GM18951 (cell line): Measurements from ENCODE around the gene PRR20A.
"Not testable (repeated sequence)": the region's sequence is repeated elsewhere in the genome, so short reads cannot be mapped to it uniquely, and the experiment has no call there.

ENCODE experiments used
- POLR2A ChIP-seq: IDR thresholded peaks from 4 replicates; pipeline ENCODE4 v1.6.1; 2011; ENCODE audit warnings: mild to moderate bottlenecking; ENCODE audit not compliant: insufficient read length, insufficient read depth; ENCODE audit errors: extremely low read depth
- in situ Hi-C: fragments of 300-500 bp; cut with MboI; formaldehyde crosslinking; loops from one replicate; pipeline ENCODE4 v1.12.0; 2022; ENCODE audit warnings: low sequenced_read_pairs, mixed read lengths, inconsistent platforms; ENCODE audit not compliant: unreplicated experiment

PRR20A gene

DNA sequence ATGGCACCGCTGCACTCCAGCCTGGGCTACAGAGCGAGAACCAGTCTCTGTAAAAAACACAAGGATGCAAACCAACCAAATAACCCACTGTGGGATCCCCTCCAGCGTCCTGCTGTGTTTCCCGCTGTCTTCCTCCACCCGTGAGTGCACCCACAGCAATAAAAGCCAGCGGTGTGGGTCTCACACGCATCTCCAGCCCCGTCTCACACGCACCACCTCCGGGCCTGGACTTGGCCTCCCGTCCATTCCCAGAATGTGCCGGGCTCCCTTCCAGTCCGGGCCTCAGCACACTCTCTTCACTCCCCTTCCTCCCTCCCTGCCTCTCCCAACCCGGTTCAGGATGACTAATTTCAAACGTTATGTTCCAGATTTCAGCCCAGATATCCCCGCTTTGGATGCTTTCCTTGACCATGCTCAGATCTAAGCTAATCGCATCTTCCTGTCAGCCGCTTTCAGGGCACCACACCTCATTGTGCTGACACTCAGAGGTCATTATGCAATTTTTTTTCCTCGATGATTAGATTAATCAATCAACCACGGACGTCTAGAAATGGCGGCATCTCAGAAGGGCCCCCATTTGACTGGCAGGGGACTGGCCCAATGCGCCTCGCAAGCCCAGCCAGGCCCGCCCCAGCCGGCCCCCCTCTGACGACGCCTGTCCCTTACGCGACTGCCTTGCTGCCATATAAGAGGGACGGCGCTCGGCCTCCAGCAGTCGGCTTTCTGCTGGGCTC lies at the start of gene PRR20A:
Gene PRR20A (plus strand): TSS at position 684 of the 734 bp plus-strand sequence. CDS start 387 bp downstream, outside the sequence.
- in situ Hi-C loops = not testable (repeated sequence)

DNA sequence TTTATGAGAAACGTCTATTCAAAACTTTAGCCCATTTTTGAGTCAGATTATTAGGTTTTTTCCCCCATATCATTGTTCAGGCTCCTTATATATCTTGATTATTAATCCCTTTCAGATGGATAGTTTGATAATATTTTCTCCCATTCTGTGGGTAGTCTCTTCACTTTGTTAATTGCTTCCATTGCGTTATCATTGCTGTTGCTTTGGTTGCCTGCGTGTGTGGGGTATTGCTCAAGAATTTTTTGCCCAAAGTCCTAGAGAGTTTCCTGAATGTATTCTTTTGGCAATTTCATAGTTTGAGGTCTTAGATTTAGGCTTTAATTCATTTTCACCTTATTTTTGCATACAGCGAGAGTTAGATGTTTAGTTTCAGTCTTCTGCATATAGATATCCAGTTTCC lies 25.8 kb upstream of the PRR20A start:
- in situ Hi-C loops = no loop called here
- TF ChIP-seq POLR2A = no peak

DNA sequence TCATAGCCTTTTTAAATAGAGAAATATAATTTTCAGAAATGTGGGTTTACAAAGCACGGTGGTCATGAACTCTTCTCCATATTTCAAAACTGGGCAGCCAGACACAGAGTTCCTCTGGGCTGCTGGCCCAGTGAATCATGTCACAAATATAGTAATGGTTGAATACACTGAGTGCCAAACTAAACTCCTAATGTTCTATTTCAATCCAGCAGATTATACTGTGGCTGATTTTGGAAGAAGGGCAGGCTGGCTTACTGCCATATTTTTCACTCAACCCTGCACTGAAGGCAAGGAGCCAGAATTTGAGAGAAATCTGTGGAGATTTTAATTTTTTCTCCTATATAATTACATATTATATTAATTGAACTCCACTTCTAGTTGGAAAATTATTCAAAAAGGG lies 17.0 kb upstream of the PRR20A start:
- in situ Hi-C loops = no loop called here
- no peak for TF ChIP-seq POLR2A

DNA sequence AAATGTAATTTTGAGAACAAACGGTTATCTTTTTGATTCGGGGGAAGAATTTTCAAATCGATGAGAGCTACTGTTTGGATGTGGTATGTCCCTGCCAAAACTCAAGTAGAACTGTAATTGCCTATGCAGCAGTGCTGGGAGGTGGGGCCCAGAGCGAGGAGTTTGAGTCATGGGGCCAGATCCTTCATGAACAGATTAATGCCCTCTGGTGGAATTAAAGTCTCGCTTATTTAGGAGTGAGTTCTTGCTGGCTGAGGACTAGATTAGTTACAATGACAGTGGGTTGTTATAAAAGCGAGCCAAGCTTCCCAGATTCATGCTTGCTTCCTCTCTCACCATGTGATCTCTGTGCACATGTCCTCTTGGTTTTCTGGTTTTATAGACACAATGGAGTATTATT lies 11.8 kb upstream of the PRR20A start:
- in situ Hi-C loops = no loop called here

DNA sequence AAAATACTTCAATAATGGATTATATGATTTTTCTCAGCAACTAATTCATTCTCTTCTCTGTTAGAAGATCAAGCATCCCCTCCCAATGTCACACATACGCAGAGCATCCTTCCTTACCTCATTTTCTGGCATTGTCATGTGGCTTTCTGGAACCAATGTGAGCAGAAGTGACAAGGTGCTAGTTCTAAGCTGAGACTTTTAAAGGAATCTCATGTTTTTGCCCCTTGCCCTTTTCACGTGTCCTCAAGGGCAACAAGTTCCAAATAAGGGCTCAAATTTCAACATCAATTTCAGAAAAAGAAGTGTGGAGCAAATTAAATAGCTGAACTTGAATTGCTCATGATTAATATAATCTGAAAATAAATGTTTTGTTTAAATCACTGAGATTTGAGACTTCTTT lies 4.6 kb upstream of the PRR20A start:
- in situ Hi-C loops = no loop called here
- no peak for TF ChIP-seq POLR2A

More for the DNA sequence above, 11.8 kb upstream of the PRR20A start:
- no peak for TF ChIP-seq POLR2A

DNA sequence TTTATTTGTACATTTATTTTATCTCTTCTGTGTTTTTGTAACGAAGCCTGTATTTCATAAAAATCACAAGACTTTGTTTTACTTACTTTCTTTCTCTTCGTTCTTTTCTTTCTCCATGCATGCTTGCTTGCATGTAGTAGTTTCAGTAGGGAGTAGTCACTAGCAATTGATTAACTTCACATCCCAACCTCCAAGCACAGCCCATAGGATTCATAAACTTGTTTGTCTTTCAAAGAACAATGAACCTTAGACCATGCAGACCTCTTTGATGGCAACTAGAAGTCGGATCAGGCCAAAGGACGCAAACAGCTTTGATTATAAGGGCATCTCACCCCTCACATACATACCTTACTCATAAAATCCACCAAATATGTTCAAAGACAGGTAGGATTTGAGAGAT lies 3.1 kb upstream of the PRR20A start:
- in situ Hi-C loops = no loop called here
- TF ChIP-seq POLR2A = no peak

DNA sequence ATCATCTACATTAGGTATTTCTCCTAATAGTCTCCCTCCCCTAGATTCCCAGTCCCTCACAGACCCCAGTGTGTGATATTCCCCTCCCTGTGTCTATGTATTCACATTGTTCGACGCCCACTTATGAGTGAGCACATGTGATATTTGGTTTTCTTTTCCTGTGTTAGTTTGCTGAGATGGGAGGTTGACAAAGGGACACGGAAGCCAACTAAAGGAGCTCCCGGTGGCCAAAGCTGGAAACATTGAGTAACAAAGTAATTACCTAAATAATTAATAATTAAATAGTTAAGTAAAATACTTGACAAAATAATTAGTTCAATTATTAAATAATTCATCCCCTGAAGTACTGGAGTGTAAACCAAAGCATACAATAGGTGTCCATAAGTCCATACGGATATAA lies 1.7 kb upstream of the PRR20A start:
- in situ Hi-C loops = no loop called here
- no peak for TF ChIP-seq POLR2A

DNA sequence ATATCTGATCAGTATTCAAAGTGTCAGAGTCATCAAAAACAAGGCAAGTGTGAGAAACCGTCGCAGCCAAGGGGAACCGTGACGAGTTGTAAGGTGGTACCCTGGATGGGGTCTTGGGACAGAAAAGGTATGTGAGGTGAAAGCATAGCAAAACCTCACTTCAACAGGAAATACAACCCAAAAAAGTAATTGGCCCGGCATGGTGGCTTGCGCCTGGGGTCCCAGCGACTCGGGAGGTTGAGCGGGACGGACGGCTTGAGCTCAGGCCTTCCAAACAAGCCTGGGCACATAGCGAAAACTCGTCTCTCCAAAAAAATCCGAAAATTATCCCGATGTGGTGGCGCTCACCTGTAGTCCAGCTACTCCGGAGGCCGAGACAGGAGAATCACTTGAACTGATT lies 937 bp upstream of the PRR20A start:
- in situ Hi-C loops = not testable (repeated sequence)

DNA sequence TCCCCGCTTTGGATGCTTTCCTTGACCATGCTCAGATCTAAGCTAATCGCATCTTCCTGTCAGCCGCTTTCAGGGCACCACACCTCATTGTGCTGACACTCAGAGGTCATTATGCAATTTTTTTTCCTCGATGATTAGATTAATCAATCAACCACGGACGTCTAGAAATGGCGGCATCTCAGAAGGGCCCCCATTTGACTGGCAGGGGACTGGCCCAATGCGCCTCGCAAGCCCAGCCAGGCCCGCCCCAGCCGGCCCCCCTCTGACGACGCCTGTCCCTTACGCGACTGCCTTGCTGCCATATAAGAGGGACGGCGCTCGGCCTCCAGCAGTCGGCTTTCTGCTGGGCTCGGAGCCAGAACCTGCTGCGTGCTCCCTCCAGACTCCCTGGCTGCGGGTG lies 6.5 kb downstream of the PRR20A start, which contains the start of gene PRR20B:
Gene PRR20B (plus strand): TSS at position 301 of the 400 bp plus-strand sequence. CDS start 387 bp downstream, outside the sequence.
- in situ Hi-C loops = not testable (repeated sequence)

DNA sequence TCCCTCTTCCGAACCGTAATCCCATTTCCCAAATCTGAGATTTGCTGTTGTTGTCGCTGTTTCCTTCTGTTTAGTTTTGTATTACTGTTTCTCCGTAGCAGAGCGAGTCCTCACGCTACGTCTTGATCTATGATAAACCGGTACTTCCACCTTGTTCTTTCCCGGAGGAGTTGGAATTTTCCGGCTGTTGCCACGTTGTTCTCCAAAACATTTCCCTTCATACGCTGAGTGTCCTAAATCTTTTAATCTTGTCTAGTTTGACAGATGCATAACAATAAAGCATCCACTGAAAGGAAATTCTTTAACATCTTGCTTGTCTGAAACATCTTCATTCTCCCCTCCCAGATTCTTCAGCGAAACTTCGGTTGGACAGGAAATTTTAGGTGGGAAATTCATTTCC lies 7.4 kb downstream of the PRR20A start:
- in situ Hi-C loops = not testable (repeated sequence)

DNA sequence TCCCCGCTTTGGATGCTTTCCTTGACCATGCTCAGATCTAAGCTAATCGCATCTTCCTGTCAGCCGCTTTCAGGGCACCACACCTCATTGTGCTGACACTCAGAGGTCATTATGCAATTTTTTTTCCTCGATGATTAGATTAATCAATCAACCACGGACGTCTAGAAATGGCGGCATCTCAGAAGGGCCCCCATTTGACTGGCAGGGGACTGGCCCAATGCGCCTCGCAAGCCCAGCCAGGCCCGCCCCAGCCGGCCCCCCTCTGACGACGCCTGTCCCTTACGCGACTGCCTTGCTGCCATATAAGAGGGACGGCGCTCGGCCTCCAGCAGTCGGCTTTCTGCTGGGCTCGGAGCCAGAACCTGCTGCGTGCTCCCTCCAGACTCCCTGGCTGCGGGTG lies 13.0 kb downstream of the PRR20A start, which contains the start of gene PRR20C:
Gene PRR20C (plus strand): TSS at position 301 of the 400 bp plus-strand sequence. CDS start 387 bp downstream, outside the sequence.
- in situ Hi-C loops = not testable (repeated sequence)

DNA sequence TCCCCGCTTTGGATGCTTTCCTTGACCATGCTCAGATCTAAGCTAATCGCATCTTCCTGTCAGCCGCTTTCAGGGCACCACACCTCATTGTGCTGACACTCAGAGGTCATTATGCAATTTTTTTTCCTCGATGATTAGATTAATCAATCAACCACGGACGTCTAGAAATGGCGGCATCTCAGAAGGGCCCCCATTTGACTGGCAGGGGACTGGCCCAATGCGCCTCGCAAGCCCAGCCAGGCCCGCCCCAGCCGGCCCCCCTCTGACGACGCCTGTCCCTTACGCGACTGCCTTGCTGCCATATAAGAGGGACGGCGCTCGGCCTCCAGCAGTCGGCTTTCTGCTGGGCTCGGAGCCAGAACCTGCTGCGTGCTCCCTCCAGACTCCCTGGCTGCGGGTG lies 19.6 kb downstream of the PRR20A start, which contains the start of gene PRR20D:
Gene PRR20D (plus strand): TSS at position 301 of the 400 bp plus-strand sequence. CDS start 387 bp downstream, outside the sequence.
- in situ Hi-C loops = not testable (repeated sequence)

DNA sequence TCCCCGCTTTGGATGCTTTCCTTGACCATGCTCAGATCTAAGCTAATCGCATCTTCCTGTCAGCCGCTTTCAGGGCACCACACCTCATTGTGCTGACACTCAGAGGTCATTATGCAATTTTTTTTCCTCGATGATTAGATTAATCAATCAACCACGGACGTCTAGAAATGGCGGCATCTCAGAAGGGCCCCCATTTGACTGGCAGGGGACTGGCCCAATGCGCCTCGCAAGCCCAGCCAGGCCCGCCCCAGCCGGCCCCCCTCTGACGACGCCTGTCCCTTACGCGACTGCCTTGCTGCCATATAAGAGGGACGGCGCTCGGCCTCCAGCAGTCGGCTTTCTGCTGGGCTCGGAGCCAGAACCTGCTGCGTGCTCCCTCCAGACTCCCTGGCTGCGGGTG lies 26.2 kb downstream of the PRR20A start, which contains the start of gene PRR20E:
Gene PRR20E (plus strand): TSS at position 301 of the 400 bp plus-strand sequence. CDS start 387 bp downstream, outside the sequence.
- in situ Hi-C loops = not testable (repeated sequence)

DNA sequence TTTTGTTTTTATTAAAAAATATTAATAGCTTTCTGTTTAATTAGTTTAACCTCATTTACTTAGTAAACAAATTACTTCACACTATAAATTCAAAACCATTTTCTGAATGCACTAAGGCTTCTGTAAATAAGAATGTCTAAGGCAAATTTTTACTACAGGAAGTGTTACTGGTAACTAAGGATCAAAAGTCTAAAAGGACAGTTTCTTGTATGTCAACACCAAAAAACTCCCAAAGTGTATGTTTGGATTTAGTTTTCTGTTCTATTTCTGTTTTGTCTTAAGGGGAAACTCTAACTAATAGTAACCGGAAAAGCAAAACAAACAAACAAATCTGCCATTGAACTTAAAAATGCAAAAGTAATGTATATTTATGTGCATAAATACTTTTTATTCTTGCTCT lies 50.9 kb downstream of the PRR20A start:
- TF ChIP-seq POLR2A = no peak
- in situ Hi-C loops = no loop called here
